Breast epithelium (tissue), 4 donors: ENCODE results near the gene TNNT1. TPM values are rescaled to one million over a fixed set of nuclear protein-coding genes. Genes with fewer than 3 reads are reported as not detected.

Source experiments
- DNase-seq, 2 donors: peaks; one replicate each; pipeline ENCODE4 v3.0.0-alpha.2; 2019; ENCODE audit warnings: low spot score in 2 of 2
- H3K27ac ChIP-seq, 2 donors: fragments of 200-600 bp; sonication (generic) in 1 of 2; one replicate each; pipeline ENCODE4 v1.5.1; 2016 to 2019; ENCODE audit warnings: mild to moderate bottlenecking in 1 of 2
- H3K27me3 ChIP-seq, 2 donors: fragments of 200-600 bp; sonication (generic) in 1 of 2; one replicate each; pipeline versions ENCODE4 v1.5.1 to v1.6.0; 2017 to 2019; ENCODE audit warnings: control low read depth in 1 of 2, mild to moderate bottlenecking in 1 of 2
- H3K36me3 ChIP-seq: fragments of 200-600 bp; one replicate; pipeline ENCODE4 v1.5.1; 2019
- H3K4me1 ChIP-seq, 2 donors: fragments of 200-600 bp; sonication (generic); one replicate each; pipeline ENCODE4 v1.5.1; 2016 to 2019; ENCODE audit warnings: control low read depth in 1 of 2
- H3K4me3 ChIP-seq, 3 donors: fragments of 200-600 bp; sonication (generic); 1 replicate in 2 of 3; 2 replicates in 1 of 3; pipeline ENCODE4 v1.5.1; 2016 to 2019; ENCODE audit warnings: mild to moderate bottlenecking in 3 of 3, moderate library complexity in 2 of 3
- H3K9me3 ChIP-seq, 2 donors: fragments of 200-600 bp; sonication (generic) in 1 of 2; one replicate each; pipeline ENCODE4 v1.5.1; 2016 to 2019; ENCODE audit warnings: control low read depth in 1 of 2
- POLR2A ChIP-seq: fragments of 450-650 bp; IDR thresholded peaks from one replicate; pipeline ENCODE4 v1.6.1; 2016; ENCODE audit warnings: antibody characterized with exemption, mild to moderate bottlenecking, moderate library complexity
- POLR2AphosphoS5 ChIP-seq, 3 donors: sonication (generic); formaldehyde crosslinking; IDR thresholded peaks; one replicate each; pipeline ENCODE4 v1.6.1; 2017; ENCODE audit warnings: antibody characterized with exemption in 3 of 3
- intact Hi-C: fragments of 100-400 bp; cut with DNase I; formaldehyde crosslinking; loops from one replicate; pipeline ENCODE4 v1.15.1; 2023; ENCODE audit warnings: low total_unique reads
- total RNA-seq, 3 donors: library from RNA; depleted of rRNA; stranded (reverse); fragments of >200 nt; gene quantifications; one replicate each; pipeline ENCODE4 v1.1.0, GENCODE V29; 2016
- TF ChIP-seq, protein P1 (sequence below), 3 donors: fragments of 450-650 bp; IDR thresholded peaks; one replicate each; pipeline ENCODE4 v1.5.1; 2016 to 2017; ENCODE audit warnings: antibody characterized with exemption in 3 of 3, mild to moderate bottlenecking in 3 of 3, moderate library complexity in 3 of 3

Gene TNNT1
- total RNA-seq, 3 donors from 2014 or later, result 3.7 to 7.2 TPM; not detected in 1

- DNase-seq, result peak in 1 of 2 donors; percentile 32
- Histone ChIP-seq H3K27ac (peak overlapping the region; percentile 40 to 76), H3K36me3 (no peaks in the 10 kb centered on the region), H3K4me3 (peak overlapping the region; percentile 29 to 69 (median 57)), H3K27me3 (peaks cover 12 to 53% of the 10 kb centered on the region in 2 donors), H3K4me1 (no peaks in the 10 kb centered on the region), H3K9me3 (no peaks in the 10 kb centered on the region)
- intact Hi-C loops, result no loop called here
- TF ChIP-seq POLR2AphosphoS5 (IDR thresholded peaks at IDR 0.05) (no peak), POLR2A (no peak)
- TF ChIP-seq, protein P1, sequence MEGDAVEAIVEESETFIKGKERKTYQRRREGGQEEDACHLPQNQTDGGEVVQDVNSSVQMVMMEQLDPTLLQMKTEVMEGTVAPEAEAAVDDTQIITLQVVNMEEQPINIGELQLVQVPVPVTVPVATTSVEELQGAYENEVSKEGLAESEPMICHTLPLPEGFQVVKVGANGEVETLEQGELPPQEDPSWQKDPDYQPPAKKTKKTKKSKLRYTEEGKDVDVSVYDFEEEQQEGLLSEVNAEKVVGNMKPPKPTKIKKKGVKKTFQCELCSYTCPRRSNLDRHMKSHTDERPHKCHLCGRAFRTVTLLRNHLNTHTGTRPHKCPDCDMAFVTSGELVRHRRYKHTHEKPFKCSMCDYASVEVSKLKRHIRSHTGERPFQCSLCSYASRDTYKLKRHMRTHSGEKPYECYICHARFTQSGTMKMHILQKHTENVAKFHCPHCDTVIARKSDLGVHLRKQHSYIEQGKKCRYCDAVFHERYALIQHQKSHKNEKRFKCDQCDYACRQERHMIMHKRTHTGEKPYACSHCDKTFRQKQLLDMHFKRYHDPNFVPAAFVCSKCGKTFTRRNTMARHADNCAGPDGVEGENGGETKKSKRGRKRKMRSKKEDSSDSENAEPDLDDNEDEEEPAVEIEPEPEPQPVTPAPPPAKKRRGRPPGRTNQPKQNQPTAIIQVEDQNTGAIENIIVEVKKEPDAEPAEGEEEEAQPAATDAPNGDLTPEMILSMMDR (IDR thresholded peaks at IDR 0.05), result peak in 1 of 3 donors; percentile 22
Observed at GRCh38 chr19:55165952-55166529, 17.0 kb upstream of the TNNT1 start.

GRCh38 chr19:55161571-55162322 lies 12.7 kb upstream of the TNNT1 start:
- no peak overlapping the region for H3K27ac ChIP-seq
- intact Hi-C loops, result no loop called here

DNA sequence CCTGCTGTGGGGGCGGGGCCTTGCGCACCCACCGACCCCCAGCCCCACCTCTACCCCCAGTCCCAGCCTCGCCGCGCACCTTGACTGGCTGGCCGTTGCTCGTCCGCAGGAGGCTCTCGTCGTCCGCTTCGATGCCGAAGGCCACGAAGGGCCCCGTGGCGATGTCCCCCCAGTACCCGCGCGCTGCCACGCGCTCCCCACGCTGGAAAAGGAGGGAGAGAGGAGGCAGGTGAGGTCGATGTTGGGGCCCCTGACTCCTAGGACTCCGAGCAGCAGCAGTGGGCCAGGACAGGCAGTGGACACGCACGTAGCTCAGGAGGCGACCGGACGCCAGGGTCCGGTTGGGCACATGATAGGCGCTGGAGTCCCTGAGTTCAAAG lies 12.0 kb upstream of the TNNT1 start:
- TF ChIP-seq POLR2A (no peak), POLR2AphosphoS5 (IDR thresholded peaks at IDR 0.05) (no peak)
- TF ChIP-seq, protein P1 (IDR thresholded peaks at IDR 0.05), result no peak
- no peaks in the 10 kb centered on the region for H3K4me1 ChIP-seq
- no peaks in the 10 kb centered on the region for H3K9me3 ChIP-seq
- H3K27me3 ChIP-seq, result peaks cover 8 to 55% of the 10 kb centered on the region in 2 donors
- H3K4me3 ChIP-seq, result peak overlapping the region in 1 of 3 donors; percentile 39
- no peak overlapping the region for H3K27ac ChIP-seq
- intact Hi-C loops, result no loop called here
- DNase-seq, result no peak
- H3K36me3 ChIP-seq, result no peaks in the 10 kb centered on the region

More at GRCh38 chr19:55161571-55162322, 12.7 kb upstream of the TNNT1 start:
- no peaks in the 10 kb centered on the region for H3K4me1 ChIP-seq
- H3K4me3 ChIP-seq, result no peak overlapping the region
- no peaks in the 10 kb centered on the region for H3K36me3 ChIP-seq
- H3K27me3 ChIP-seq, result peaks cover 8 to 47% of the 10 kb centered on the region in 2 donors
- H3K9me3 ChIP-seq, result no peaks in the 10 kb centered on the region
- DNase-seq, result no peak
- TF ChIP-seq, protein P1 (IDR thresholded peaks at IDR 0.05), result no peak
- no peak for TF ChIP-seq POLR2A
- TF ChIP-seq POLR2AphosphoS5 (IDR thresholded peaks at IDR 0.05), result no peak

GRCh38 chr19:55160128-55160985 lies 11.4 kb upstream of the TNNT1 start:
- intact Hi-C loops, result no loop called here

More at GRCh38 chr19:55160128-55160985, 11.4 kb upstream of the TNNT1 start:
- H3K36me3 ChIP-seq, result no peaks in the 10 kb centered on the region
- H3K4me1 ChIP-seq, result no peaks in the 10 kb centered on the region
- H3K27ac ChIP-seq, result no peak overlapping the region
- TF ChIP-seq POLR2A (no peak), POLR2AphosphoS5 (IDR thresholded peaks at IDR 0.05) (no peak)
- TF ChIP-seq, protein P1 (IDR thresholded peaks at IDR 0.05), result peak; percentile 14 to 64 (median 55)
- peaks cover 8 to 57% of the 10 kb centered on the region in 2 donors for H3K27me3 ChIP-seq
- no peaks in the 10 kb centered on the region for H3K9me3 ChIP-seq
- peak overlapping the region in 1 of 3 donors; percentile 39 for H3K4me3 ChIP-seq
- DNase-seq, result peak; percentile 58 to 79
